Astrocyte (in vitro differentiated cells and primary cell): ENCODE data around the gene ZP3.
"Not testable (repeated sequence)": the region's sequence is repeated elsewhere in the genome, so short reads cannot be mapped to it uniquely, and the experiment has no call there.

ENCODE experiments used
- EZH2 ChIP-seq: IDR thresholded peaks from 2 replicates; pipeline ENCODE4 v1.6.1; 2012; ENCODE audit warnings: mild to moderate bottlenecking, low read length, inconsistent platforms; ENCODE audit not compliant: insufficient read depth
- TF ChIP-seq, protein P1 (sequence below): IDR thresholded peaks from 2 replicates; pipeline ENCODE4 v1.5.1; 2011; ENCODE audit warnings: low read depth, mild to moderate bottlenecking, inconsistent platforms, low read length, moderate library complexity; ENCODE audit not compliant: insufficient read depth

DNA sequence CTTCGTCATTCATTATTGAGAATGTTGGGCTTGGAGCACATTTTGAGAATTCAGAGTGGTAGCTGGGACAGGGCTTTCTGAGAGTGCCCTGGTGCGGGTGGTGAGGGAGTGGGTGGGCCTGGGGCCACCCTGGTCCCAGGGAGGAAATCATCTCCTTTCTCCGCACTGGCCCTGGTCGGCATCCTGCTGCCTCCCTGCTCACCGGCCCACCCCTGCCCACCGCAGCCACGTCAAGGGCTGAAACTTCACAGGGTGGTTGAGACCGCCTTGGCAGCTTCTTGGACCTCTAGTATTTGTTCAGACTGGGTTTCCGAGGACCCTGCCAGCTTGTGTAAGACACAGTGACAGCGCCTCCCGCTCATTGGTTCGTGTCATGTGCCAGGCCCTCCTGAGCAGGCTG, 59.7 kb downstream of the ZP3 start:
- TF ChIP-seq, protein P1, sequence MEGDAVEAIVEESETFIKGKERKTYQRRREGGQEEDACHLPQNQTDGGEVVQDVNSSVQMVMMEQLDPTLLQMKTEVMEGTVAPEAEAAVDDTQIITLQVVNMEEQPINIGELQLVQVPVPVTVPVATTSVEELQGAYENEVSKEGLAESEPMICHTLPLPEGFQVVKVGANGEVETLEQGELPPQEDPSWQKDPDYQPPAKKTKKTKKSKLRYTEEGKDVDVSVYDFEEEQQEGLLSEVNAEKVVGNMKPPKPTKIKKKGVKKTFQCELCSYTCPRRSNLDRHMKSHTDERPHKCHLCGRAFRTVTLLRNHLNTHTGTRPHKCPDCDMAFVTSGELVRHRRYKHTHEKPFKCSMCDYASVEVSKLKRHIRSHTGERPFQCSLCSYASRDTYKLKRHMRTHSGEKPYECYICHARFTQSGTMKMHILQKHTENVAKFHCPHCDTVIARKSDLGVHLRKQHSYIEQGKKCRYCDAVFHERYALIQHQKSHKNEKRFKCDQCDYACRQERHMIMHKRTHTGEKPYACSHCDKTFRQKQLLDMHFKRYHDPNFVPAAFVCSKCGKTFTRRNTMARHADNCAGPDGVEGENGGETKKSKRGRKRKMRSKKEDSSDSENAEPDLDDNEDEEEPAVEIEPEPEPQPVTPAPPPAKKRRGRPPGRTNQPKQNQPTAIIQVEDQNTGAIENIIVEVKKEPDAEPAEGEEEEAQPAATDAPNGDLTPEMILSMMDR = not testable (repeated sequence)
- not testable (repeated sequence) for TF ChIP-seq EZH2
